Measurements from ENCODE around the gene PROM1. TPM values are rescaled to one million over a fixed set of nuclear protein-coding genes. Genes with fewer than 3 reads are reported as not detected.

Gene PROM1
- total and polyA plus RNA-seq, 2 of the 8 experiments (the other 6 are each of a cell fraction or from before 2014, with no cell fraction given): 36.0 to 59.7 TPM

DNA sequence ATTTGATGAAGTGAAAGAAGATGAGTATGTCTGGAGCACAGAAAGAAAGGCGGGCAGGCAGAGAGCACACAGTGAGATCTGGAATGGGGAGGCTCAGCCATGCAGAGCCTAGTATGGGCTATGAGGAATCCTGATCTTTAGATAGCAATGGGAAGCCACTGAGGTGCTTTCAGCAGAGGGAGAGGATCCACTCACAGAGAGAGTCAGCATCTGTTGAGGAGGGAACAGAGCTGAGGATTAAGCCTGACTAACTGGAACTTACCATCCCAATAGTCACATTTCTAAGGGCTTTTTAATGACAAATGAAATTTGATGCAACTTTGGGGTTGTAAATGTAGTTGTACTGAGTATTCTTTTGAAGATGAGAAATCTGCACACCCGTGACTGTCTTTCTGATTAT, 100.2 kb downstream of the PROM1 start:
- WGBS, 2 experiments (ENCODE audit: extremely low coverage in 1 of 2, insufficient coverage in 1 of 2, insufficient read length in 1 of 2, insufficient replicate concordance in 2 of 2, low coverage in 1 of 2, low lambda C conversion rate in 2 of 2, missing lambda C conversion rate in 1 of 2): 88% methylated on average over 2 of the region's 2 CpGs; no CpG with 5 or more reads in 1 of the 2 experiments
- Histone ChIP-seq H2AFZ (ENCODE audit: low read length) (no peak overlapping the region), H3K79me1 (ENCODE audit: low read depth, low read length) (no peaks in the 10 kb centered on the region), H3K36me3 (ENCODE audit: control insufficient read depth in 2 of 4, insufficient read depth in 4 of 4, low read length in 3 of 4) (peaks cover 16 to 75% (median 51%) of the 10 kb centered on the region in 4 experiments), H2BK20ac (ENCODE audit: low read length) (no peak overlapping the region), H4K5ac (ENCODE audit: insufficient read length, low read depth, low read length) (no peak overlapping the region), H3K14ac (ENCODE audit: insufficient read length) (no peak overlapping the region), H2BK15ac (ENCODE audit: low read length) (no peak overlapping the region), H4K91ac (replicated peaks; ENCODE audit: insufficient read length, low read length) (no peak overlapping the region), H2BK120ac (replicated peaks; ENCODE audit: low read depth, low read length) (no peak overlapping the region), H3K4me1 (replicated peaks in 1 of 4; ENCODE audit: control insufficient read depth in 3 of 4, insufficient read depth in 4 of 4, low read length in 3 of 4) (no peaks in the 10 kb centered on the region), H4K20me1 (replicated peaks in 1 of 2; ENCODE audit: control insufficient read depth in 1 of 2, insufficient read depth in 2 of 2, low read length in 2 of 2) (no peaks in the 10 kb centered on the region), H2AK5ac (ENCODE audit: low read depth, low read length) (no peak overlapping the region), H2BK5ac (ENCODE audit: low read depth, low read length) (no peak overlapping the region), H3K4me2 (ENCODE audit: insufficient read depth in 1 of 2, low read depth in 2 of 2, low read length in 2 of 2) (no peak overlapping the region), H4K8ac (ENCODE audit: extremely low read depth, insufficient read depth, low read length) (no peak overlapping the region), H3K4ac (replicated peaks; ENCODE audit: insufficient read length, low read depth, low read length) (no peak overlapping the region), H3K27me3 (replicated peaks in 1 of 4; ENCODE audit: control insufficient read depth in 3 of 4, extremely low read depth in 1 of 4, insufficient read depth in 3 of 4, low read length in 3 of 4) (no peaks in the 10 kb centered on the region), H2BK12ac (ENCODE audit: low read depth, low read length) (no peak overlapping the region), H3K4me3 (ENCODE audit: extremely low read depth in 1 of 4, insufficient read depth in 2 of 4, low read depth in 3 of 4, low read length in 4 of 4) (no peak overlapping the region), H3K9ac (replicated peaks in 1 of 4; ENCODE audit: extremely low read depth in 1 of 4, low read depth in 3 of 4, low read length in 3 of 4) (no peak overlapping the region), H3K23me2 (ENCODE audit: low read depth, low read length) (no peaks in the 10 kb centered on the region; the same call in 1 of the 2 replicates), H3K56ac (replicated peaks; ENCODE audit: insufficient read length, low read depth, low read length) (no peak overlapping the region), H3K18ac (ENCODE audit: extremely low read depth, low read length) (no peak overlapping the region), H3K79me2 (ENCODE audit: control insufficient read depth in 1 of 2, insufficient read depth in 2 of 2, low read length in 2 of 2) (no peaks in the 10 kb centered on the region), H3K27ac (ENCODE audit: low read depth, low read length) (no peak overlapping the region), H3K9me3 (ENCODE audit: insufficient read depth in 2 of 2, low read depth in 1 of 2, low read length in 1 of 2) (0 out of 4 replicates have a peak, but pooled peaks cover 2 to 4% of the 10 kb centered on the region in 2 experiments), H3K23ac (ENCODE audit: insufficient read length) (no peak overlapping the region)
- DNase-seq (ENCODE audit: low read depth in 1 of 2, low spot score in 2 of 2) (no peak), FAIRE-seq (no peak)
- POLR2A ChIA-PET (ENCODE audit: partially characterized antibody): no interaction called here
- no peak for TF ChIP-seq TAF1 (IDR thresholded peaks at IDR 0.05; ENCODE audit: low read depth, low read length)
- no peak for TF ChIP-seq CHD2 (IDR thresholded peaks at IDR 0.05; ENCODE audit: low read length)
- no peak for TF ChIP-seq YY1 (IDR thresholded peaks at IDR 0.05; ENCODE audit: low read depth, low read length)
- no peak for TF ChIP-seq BRCA1 (IDR thresholded peaks at IDR 0.05; ENCODE audit: low read depth, low read length)
- no peak for TF ChIP-seq RFX5 (IDR thresholded peaks at IDR 0.05; ENCODE audit: borderline replicate concordance, low read depth, low read length)
- TF ChIP-seq, protein P1, sequence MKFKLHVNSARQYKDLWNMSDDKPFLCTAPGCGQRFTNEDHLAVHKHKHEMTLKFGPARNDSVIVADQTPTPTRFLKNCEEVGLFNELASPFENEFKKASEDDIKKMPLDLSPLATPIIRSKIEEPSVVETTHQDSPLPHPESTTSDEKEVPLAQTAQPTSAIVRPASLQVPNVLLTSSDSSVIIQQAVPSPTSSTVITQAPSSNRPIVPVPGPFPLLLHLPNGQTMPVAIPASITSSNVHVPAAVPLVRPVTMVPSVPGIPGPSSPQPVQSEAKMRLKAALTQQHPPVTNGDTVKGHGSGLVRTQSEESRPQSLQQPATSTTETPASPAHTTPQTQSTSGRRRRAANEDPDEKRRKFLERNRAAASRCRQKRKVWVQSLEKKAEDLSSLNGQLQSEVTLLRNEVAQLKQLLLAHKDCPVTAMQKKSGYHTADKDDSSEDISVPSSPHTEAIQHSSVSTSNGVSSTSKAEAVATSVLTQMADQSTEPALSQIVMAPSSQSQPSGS (IDR thresholded peaks at IDR 0.05; ENCODE audit: low read length): no peak
- no peak for TF ChIP-seq TAF7 (optimal IDR thresholded peaks at IDR 0.05; ENCODE audit: borderline replicate concordance, low read depth, low read length)
- no peak for TF ChIP-seq E2F6 (IDR thresholded peaks at IDR 0.05)
- no peak for TF ChIP-seq HDAC6 (IDR thresholded peaks at IDR 0.05; ENCODE audit: low read depth, low read length)
- CTCF ChIA-PET (ENCODE audit: partially characterized antibody): interaction anchor here (1.0 to 1.6 kb wide), 5 partner anchors 21 to 178 kb away, joined by 3 to 7 read pairs (median 5); partner anchors contain the start of gene FGFBP2

All from H1 (cell line).